Jurkat, Clone E6-1 (cell line): ENCODE results near the gene GPR135. TPM values are rescaled to one million over a fixed set of nuclear protein-coding genes. Genes with fewer than 3 reads are reported as not detected.

ENCODE experiments used
- DNase-seq: peaks from one replicate; pipeline ENCODE4 v3.0.0-alpha.2; 2011; ENCODE audit warnings: low read depth, low spot score
- H3K4me3 ChIP-seq: 2 replicates; pipeline ENCODE4 v1.5.1; 2011; ENCODE audit warnings: mild to moderate bottlenecking, low read length, control low read depth, moderate library complexity
- polyA plus RNA-seq: library from polyadenylated mRNA; unstranded; fragments of >200 nt; gene quantifications from one replicate; pipeline ENCODE4 v1.2.1, GENCODE V29; 2012; ENCODE audit warnings: missing spikeins; ENCODE audit not compliant: insufficient read length, insufficient read depth

GPR135 gene
- polyA plus RNA-seq: 0.96 TPM

- no peak for DNase-seq
- no peak within 1 kb of the TSS for H3K4me3 ChIP-seq
These were observed at the start of gene GPR135 for GRCh38 chr14:59465316-59466135. TSS of gene GPR135 (minus strand) at chr14:59465380. CDS start at chr14:59465226, 154 bp downstream.

- peak; percentile 28 for DNase-seq
These were observed 46.9 kb upstream of the GPR135 start for GRCh38 chr14:59511916-59512575.

GRCh38 chr14:59510966-59511365 lies 45.8 kb upstream of the GPR135 start:
- H3K4me3 ChIP-seq: no peak overlapping the region
- DNase-seq: no peak

More at GRCh38 chr14:59511916-59512575, 46.9 kb upstream of the GPR135 start:
- no peak overlapping the region for H3K4me3 ChIP-seq

- no peak overlapping the region for H3K4me3 ChIP-seq
- no peak for DNase-seq
These were observed 44.8 kb upstream of the GPR135 start for GRCh38 chr14:59510001-59510400.

GRCh38 chr14:59509101-59509500 lies 43.9 kb upstream of the GPR135 start:
- no peak for DNase-seq
- H3K4me3 ChIP-seq: no peak overlapping the region

GRCh38 chr14:59507752-59508103 lies 42.5 kb upstream of the GPR135 start:
- DNase-seq: no peak
- H3K4me3 ChIP-seq: no peak overlapping the region

- DNase-seq: peak; percentile 28
- no peak overlapping the region for H3K4me3 ChIP-seq
These were observed 42.0 kb upstream of the GPR135 start for GRCh38 chr14:59507063-59507751.

- no peak for DNase-seq
- no peak overlapping the region for H3K4me3 ChIP-seq
These were observed 38.1 kb upstream of the GPR135 start for GRCh38 chr14:59503256-59503655.

- no peak for DNase-seq
- H3K4me3 ChIP-seq: no peak overlapping the region
These were observed 35.6 kb upstream of the GPR135 start for GRCh38 chr14:59500732-59501131.

GRCh38 chr14:59492384-59492783 lies 27.2 kb upstream of the GPR135 start:
- no peak overlapping the region for H3K4me3 ChIP-seq
- no peak for DNase-seq

GRCh38 chr14:59490756-59491155 lies 25.6 kb upstream of the GPR135 start:
- DNase-seq: no peak
- H3K4me3 ChIP-seq: no peak overlapping the region

- peak overlapping the region; percentile 90 for H3K4me3 ChIP-seq
- peak; percentile 10 for DNase-seq
These were observed 19.5 kb upstream of the GPR135 start for GRCh38 chr14:59484639-59485175.

GRCh38 chr14:59483819-59484638 lies 18.8 kb upstream of the GPR135 start, which contains the start of the genes JKAMP and L3HYPDH:
TSS of gene JKAMP (plus strand) at chr14:59484517. CDS start at chr14:59484590, 73 bp downstream.
TSS of gene L3HYPDH (minus strand) at chr14:59484408. CDS start at chr14:59484316, 92 bp downstream.
- H3K4me3 ChIP-seq: peak within 1 kb of the TSS; percentile 90
- DNase-seq: peak; percentile 91

- peak overlapping the region; percentile 90 for H3K4me3 ChIP-seq
- DNase-seq: no peak
These were observed 18.2 kb upstream of the GPR135 start for GRCh38 chr14:59483363-59483762.

GRCh38 chr14:59482541-59483331 lies 17.6 kb upstream of the GPR135 start:
- DNase-seq: no peak

GRCh38 chr14:59481871-59482540 lies 16.8 kb upstream of the GPR135 start:
- no peak for DNase-seq
- no peak overlapping the region for H3K4me3 ChIP-seq

More at GRCh38 chr14:59482541-59483331, 17.6 kb upstream of the GPR135 start:
- peak overlapping the region; percentile 90 for H3K4me3 ChIP-seq

GRCh38 chr14:59481407-59481806 lies 16.2 kb upstream of the GPR135 start:
- H3K4me3 ChIP-seq: no peak overlapping the region
- DNase-seq: no peak
